DMS153 treated with DMSO at 0.1 percent for 48 hours (cell line): ENCODE data around the gene RALA.

Experiments used
- DNase-seq: peaks from one replicate; lab custom pipeline; 2025; ENCODE audit not compliant: unreplicated experiment; lab: John Stamatoyannopoulos, UW

Gene RALA, protein sequence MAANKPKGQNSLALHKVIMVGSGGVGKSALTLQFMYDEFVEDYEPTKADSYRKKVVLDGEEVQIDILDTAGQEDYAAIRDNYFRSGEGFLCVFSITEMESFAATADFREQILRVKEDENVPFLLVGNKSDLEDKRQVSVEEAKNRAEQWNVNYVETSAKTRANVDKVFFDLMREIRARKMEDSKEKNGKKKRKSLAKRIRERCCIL

DNA sequence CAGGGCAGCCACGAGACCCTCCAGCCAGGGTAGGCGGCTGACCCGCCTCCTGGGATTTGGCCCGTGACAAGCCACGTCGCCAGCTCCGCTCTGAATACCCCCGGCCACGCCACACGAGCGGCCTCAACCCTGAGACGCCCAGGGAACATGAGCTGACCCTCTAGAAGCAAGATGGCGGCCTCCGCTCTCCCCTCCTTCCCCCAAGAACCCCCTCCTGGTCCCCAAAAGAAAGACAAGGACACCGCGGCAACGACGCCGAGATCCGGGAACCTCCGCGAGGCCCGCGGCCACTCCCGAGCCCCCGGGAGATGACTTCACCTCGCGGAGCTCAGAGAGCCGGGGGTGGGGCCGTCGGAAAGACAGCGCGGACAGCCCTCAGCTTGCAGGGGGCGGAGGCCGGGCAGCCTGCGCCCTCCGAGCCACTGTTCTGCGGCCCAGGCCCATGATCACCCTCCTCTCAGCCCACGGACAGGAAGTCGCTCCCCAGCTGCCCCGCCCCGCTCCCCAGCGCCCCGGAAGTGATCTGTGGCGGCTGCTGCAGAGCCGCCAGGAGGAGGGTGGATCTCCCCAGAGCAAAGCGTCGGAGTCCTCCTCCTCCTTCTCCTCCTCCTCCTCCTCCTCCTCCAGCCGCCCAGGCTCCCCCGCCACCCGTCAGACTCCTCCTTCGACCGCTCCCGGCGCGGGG lies at the start of gene RALA:
TSS of gene RALA (plus strand) at position 526 of the 685 bp plus-strand sequence. CDS start 63,096 bp downstream, outside the sequence.
- DNase-seq: peak; percentile 73

DNA sequence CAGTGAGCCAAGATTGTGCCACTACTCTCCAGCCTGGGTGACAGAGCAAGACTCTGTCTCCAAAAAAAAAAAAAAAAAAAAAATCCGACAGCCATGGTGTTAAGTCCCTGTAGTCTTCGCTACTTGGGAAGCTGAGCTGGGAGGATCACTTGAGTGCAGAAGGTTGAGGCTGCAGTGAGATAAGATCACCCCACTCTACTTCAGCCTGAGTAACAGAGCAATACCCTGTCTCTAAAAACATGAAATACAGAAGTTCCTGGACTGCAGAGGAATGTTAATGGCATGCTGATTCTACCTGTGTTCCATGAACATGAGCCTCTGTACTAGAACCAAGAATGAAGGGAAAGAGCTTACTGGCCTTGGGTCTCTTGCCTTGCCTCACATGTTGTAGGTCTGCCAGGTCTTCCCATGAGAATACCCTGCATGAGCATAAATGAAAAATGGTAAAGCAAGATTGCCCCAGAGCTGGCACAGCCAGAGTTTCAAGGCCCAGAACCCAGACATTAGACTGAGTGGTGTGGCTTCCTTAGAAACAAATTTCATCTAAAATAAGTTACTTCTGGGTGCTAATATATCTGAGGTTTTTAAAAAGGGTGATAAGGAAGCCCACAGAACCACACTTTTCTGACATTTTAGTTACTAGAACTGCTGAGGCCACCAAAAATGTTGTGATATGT lies 48.6 kb upstream of the RALA start:
- no peak for DNase-seq

DNA sequence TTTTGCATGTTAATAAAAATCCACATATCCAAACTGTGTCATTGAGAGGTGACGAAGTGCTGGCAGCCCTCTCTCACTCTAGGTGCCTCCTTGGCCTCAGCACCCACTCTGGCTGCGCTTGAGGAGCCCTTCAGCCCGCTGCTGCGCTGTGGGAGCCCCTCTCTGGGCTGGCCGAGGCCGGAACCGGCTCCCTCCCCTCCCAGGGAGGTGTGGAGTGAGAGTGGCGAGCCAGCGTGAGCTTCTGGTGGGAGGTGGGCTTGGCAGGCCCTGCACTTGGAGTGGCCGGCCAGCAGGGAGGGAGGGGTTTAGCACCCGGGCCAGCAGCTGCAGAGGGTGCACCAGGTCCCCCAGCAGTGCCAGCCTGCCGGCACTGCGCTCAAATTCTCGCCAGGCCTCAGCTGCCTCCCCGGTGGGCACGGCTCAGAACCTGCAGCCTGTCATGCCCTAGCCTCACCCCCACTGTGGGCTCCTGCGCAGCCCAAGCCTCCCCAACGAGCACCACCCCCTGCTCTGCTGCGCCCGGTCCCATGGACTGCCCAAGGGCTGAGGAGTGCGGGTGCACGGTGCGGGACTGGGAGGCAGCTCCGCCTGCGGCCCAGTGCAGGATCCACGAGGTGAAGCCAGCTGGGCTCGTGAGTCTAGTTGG lies 46.0 kb upstream of the RALA start:
- no peak for DNase-seq

DNA sequence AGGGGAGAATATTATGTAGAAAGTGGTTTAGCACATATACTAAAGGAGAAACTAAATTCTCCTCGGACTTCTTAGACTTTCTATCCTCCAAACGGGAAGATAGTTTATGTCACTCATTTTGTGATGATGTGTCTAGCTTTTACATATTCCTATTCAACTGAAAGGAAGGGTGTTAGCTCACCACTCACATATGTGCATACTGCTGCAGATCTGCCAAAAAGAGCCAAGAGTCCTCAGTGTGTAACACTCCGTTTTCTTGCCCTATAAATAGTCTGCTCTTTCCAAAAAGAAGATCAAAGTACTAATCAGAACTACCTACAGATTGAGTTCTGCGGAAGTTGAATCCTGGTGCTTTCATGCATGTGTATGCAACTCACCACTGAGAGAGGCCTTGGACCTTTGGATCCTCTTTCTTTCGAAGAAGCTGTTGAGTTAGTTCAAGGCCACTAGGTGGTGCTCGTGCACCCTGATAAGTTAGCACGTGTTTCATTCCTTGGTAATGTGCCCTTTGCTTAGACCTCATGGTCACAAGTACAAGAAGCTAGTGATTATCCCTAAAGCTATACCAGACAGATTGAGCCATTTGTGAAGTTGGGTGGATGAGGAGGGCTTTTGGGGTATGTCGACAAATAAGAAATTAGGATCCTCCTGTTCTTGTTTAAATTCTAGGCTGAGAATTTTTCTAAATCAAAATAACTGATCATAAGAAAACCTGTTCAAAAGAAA lies 43.1 kb upstream of the RALA start:
- peak; percentile 91 for DNase-seq

DNA sequence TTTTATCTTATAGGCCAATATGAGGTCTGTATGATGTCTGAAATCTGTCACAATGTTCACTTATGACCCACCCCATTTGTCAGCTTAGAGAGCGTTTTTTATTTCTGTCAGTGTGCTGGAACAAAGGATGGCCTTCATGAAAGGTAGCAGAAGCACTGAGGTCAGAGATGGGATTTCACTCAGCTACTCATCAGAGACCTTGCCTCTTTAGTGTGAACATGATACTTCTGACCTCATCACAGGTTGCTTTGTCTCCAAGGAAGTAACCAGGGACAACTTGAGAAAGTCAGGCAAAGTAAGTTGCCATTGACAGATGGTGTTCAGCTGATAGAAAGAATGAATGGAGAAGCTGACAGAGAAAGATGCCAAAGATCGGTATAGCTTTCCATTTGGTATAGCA lies 40.8 kb upstream of the RALA start:
- DNase-seq: no peak

DNA sequence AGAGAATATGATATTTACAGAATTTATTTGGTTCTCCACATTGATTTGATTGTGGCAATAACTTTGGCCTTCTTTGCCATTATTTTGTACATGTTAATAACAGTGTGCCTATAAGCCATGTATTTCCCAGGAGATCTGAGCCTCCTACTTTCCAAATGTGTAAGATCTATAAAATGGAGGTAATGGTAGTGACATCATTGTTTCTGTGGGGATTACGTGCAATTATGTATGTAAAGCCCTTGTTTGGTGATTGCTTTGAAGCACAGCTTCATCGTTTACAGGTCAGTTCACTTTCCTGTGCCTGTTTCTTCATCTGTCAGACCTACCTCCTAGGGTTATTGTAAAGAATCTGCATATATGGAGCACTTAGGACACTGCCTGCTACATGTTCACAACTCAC lies 39.8 kb upstream of the RALA start:
- no peak for DNase-seq

DNA sequence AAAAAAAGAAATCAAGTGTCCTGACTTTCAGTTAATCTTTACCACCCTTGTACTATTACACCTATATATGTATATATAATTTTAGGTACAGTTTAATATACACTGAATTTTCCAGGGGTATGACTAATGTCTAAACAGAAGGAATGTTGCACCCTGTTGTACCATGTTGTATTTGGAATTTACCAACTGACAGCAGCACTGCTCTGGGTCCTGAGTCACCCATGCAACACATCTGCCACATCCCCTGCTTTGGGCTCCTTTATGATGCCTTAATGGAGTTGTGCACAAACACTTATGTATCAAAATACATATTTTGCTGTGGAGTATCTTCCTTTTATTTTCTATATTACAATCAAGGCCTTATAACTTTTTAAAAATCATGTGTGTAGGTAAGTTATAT lies 36.0 kb upstream of the RALA start:
- no peak for DNase-seq

DNA sequence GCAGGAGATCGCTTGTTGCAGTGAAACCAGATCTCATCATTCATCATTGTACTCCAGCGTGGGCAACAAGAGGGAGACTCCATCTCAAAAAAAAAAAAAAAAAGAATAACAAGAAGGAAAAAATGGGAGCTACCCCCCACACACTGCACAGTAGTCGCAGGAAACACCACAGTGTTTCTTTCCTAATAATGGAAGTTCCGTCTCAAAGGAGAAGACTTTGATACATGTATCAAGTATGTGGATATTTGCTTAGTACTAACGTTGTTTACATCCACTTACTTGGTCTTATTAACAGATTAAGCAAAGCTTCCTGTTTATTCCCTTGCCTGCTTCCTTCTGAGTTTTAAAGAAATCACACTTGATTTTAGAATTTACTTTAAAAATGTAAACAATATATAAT lies 35.0 kb upstream of the RALA start:
- DNase-seq: no peak

DNA sequence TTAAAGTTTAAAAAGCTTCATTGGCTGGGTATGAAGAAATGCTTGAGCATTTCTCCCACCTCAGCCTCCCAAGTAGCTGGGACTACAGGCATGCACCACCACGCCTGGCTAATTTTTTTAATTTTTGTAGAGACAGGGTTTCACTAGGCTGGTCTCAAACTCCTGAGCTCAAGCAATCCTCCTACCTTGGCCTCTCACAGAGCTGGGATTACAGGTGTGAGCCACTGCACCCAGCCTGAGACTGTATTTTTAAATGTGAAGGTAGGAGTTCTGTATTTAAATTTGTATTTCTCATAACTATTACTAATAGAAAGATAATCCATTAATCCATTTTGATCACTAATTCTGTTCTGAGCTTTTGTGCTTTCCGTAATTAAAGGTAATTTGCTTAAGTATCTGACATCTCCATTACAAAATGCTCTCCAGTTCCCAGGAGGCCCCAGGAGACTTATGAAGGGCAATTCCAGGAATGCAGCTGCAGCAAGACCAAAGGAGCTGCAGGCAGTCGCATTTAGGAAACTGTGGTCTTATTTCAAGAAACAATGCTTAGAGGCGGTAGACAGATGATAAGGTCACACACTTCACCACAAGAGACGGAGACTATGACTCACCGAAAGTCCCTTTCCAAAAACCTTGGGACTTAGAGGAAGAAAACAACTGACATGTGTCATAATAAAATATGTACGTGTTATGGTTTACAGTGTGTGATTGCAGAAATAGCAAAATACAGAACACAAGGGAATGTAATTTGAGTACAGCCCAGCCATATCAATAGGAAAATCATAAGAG lies 33.9 kb upstream of the RALA start:
- DNase-seq: no peak

DNA sequence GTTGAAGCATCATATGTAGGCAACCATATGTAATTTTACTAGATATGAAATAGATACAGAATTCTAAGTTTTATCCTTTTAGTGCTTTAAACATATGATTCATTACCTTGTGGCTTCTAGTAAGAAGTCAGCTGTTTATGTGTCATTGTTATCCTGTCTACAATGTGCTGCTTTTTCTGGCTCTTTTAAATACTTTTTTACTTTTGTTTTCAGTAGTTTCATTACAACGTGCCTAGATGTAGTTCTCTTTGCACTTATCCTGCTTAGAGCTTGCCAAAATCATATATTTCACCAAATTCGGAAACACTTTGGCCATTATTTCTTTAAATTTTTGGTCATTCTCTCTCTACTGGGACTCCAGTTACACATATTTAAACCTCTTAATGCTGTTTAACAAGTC lies 30.8 kb upstream of the RALA start:
- no peak for DNase-seq

DNA sequence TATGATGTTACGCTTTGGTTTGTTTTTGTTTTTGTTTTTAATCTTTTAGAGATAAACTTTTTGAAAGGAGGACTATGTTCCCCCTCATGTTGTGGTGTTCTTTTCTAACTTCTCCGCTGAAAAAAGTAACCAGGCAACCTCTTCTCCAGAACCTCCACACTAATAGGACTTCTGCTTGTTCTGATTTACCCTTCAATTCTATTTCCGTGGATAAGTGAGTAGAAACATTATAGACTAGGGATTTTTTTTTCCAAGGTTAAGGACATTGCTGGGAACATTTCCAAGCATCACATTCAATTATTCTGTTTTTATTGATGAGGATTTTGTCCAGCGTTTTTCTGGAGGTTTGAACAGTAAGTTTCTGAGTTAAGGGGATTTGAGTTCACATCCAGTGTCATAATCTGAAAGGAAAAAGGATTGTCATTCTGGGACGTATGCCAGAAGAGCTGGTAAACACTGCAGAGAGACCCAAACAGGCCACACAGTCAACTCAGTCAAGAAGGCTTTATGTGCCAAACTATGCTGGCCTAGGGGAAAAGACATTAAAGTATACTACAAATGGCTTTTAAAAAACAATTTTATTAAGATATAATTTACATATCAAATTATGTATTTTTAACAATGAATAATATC lies 28.3 kb upstream of the RALA start:
- DNase-seq: peak; percentile 69

DNA sequence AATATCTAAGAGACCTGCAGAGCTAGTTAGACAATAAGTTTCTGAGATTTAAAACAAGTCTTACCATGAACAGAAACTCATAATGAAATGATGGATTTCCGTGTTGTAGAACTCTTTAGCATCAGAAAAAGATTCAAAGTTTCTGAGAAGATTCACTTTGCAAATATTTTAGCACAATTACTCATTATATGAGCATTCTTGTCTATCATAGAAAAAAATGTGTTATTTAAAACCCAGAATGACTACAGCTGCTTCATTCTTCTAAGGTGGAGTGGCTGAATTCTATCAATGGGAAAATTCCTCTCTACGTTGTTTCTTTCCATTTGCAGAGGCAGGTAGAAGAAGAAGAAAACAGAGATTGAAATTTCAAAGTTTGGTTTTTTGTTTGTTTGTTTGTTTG lies 21.0 kb upstream of the RALA start:
- DNase-seq: no peak

DNA sequence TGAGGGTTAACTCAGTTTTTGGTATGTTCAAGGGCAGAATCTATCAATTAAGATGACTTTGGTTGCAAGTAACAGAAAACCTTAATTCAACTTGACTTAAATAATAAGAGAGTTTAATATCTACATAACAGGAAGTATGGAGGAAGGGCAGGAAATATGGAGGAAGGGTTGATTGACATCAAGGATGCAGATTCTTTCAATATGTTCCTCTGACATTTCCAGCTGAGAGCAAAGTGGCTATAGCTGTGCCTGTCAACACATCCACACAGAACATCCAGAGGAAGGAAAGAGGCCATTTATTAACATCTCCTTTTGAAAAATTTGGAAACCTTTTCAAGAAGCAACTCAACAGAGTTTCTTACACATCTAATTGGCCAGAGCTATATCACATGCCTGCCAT lies 19.4 kb upstream of the RALA start:
- DNase-seq: no peak

DNA sequence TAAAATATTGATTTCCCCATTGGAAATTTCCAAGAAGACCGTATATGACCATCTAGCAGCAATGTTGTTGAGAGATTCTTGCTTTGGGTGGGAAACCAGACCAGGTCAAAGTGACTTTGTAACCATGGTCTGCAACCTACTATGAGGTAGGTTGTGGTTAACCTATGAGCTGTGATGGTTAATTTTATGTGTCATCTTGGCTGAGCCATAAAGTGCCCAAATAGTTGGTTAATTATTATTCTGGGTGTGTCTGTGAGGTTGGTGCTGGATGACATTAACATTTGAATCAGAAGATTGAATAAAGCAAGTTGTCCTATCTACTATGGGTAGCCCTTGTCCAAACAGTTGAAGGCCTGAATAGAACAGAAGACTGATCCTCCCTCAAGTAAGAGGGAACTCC lies 18.3 kb upstream of the RALA start:
- no peak for DNase-seq

DNA sequence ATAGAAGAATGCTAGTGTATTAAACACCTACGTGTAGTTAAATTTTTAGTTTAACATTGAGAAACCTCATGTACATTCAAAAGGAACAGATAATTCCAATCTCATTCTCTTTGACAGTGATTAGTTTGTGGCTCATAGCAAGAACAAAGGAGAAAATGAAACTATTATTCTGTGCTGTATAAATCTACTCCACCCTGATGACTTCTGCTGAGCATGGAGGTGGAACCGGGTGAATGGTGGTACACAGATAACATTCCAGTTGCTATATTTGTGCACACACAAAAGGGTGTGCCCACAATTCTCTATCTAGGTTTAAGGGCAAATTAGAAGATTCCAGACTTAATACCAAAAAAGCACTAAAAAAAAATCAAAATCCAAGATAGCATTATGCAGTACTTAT lies 17.0 kb upstream of the RALA start:
- DNase-seq: no peak

DNA sequence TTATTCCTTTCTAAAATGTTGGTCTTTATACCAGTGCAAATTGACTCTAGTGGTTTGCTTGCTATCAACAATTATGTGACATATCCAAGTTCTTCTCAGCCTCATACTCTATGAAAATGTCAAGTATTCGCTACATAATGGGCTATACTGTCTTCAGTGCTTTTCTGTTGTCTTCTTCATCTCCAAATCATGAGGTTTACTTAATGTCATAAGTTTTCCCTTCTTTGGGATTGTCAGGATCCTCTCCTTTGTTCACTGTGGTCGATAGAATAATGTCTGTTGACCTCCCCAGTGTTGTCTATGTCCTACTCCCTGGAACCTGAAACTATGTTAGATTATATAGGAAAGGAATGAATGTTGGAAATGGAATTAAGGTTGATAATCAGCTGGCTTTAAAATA lies 16.4 kb upstream of the RALA start:
- DNase-seq: no peak

DNA sequence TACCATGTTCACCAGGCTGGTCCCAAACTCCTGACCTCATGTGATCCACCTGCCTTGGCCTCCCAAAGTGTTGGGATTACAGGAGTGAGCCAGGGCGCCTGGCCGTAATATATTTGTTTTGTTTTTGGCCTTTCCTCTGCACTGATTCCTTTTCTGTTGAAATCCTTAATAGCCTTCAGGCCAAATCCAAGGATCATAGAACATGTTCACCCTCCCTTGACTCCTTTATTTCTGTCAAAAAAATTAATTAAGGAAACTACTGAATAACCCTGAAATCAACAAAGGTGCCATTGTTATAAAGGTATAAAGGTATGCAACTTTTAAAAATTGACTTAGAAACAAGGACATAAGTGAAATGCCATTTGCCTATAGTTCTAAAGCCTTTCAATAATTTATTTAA lies 15.5 kb upstream of the RALA start:
- no peak for DNase-seq

DNA sequence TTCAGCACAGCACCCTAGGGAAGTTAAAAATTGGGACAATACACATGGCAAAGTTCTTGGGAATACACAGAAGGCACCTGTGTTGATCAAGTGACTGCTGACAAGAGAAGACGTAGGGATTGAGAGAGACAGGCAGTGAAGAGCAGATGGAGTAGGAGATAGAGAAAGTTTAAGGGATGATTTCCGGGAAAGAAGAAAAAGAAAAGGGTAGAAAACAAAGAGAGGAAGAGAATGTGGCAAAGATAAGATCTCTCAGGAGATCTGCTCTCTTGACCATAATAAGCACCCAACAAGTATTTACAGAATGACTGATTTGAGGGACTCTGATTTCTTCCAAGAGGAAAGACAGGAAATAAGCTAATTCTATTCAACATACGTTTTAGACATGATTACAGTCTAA lies 15.1 kb upstream of the RALA start:
- DNase-seq: no peak

DNA sequence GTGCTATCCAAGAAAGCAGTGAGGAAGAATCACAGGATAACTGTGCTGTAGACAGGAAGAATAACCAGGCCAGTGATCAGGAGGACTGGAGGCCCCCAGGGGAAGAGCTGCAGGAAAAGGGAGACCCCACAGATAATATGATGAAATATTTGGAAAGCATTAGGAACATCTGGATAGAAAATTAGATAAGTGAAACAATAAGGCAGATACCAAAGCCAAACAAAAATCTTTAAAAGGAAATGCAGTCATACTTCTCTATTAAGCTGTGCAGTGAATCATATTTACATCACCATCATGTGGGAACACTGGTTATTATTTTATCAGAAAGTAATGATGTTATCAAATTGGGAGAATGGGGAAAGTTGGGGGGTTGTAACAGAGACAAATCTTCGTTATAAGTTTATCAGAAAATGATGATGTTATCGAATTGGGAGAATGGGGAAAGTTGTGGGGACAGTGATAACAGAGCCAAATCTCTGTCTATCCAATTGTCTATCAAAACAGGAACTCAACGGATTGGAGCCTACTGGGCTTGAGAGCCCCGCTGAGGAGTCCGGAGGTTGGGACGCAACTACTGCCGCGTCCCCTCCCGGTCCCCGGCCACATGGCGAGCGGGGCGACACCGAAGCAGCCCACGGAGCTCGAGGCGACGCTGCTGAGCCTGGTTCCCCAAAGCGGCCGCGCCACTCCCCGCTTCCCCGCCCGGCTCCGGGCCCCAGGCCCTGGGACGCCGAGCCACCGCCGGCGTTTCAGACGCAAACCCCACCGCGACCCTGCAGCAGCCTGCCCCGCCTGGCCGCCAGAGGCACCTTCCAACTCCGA lies 14.0 kb upstream of the RALA start:
- no peak for DNase-seq
